ENCODE measurements around the gene VIP. TPM values are rescaled to one million over a fixed set of nuclear protein-coding genes. Genes with fewer than 3 reads are reported as not detected.

Gene VIP
- total and polyA plus RNA-seq, 12 donors = 0.22 to 28.6 (median 0.40) TPM; not detected in 2

- Histone ChIP-seq H3K9me3 (no peaks in the 10 kb centered on the region), H3K4me1 (no peaks in the 10 kb centered on the region), H3K27me3 (no peaks in the 10 kb centered on the region), H3K4me3 (no peak overlapping the region), H3K36me3 (no peaks in the 10 kb centered on the region), H3K27ac (no peak overlapping the region)
- ATAC-seq (no peak), DNase-seq (no peak)
- WGBS, 2 donors = 59 to 68% methylated on average over 1 of the region's 1 CpG
- intact Hi-C loops (cut with DNase I) = no loop called here
- no peak for TF ChIP-seq CTCF (IDR thresholded peaks at IDR 0.05)
These were observed 1.3 kb upstream of the VIP start for GRCh38 chr6:152749336-152749735.

- no peak for TF ChIP-seq CTCF (IDR thresholded peaks at IDR 0.05)
- no peak for DNase-seq
- WGBS, 2 donors = 80 to 83% methylated on average over 3 of the region's 3 CpGs
- Histone ChIP-seq H3K4me3 (no peak overlapping the region), H3K36me3 (no peaks in the 10 kb centered on the region), H3K9me3 (no peaks in the 10 kb centered on the region), H3K4me1 (no peaks in the 10 kb centered on the region), H3K27me3 (peaks cover 0 to 7% (median 0%) of the 10 kb centered on the region in 7 donors), H3K27ac (no peak overlapping the region)
- no peak for ATAC-seq
- intact Hi-C loops (cut with DNase I) = no loop called here
These were observed 14.7 kb downstream of the VIP start for GRCh38 chr6:152765331-152765730.

DNA sequence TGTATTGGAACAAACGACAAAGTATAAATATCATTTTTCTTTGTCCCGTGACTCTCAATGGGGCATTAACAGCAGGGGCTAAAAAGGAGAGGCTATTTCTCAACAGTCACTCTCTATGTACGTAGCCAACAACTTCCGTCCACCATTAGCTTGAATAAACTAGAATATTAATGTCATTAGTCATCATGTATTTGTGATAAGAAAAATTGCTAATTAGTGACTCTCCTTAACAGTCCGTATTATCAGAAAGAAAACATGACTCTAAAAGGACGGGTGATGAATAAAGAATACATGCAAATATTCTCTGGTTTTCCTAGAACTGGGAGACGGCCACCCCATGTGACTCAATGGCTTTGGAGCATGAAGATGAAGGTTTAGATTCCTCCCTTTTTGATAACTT, 18.6 kb downstream of the VIP start:
- intact Hi-C loops (cut with DNase I) = no loop called here
- WGBS, 2 donors = 82 to 86% methylated on average over 7 of the region's 7 CpGs
- no peaks in the 10 kb centered on the region for H3K4me1 ChIP-seq
- no peak overlapping the region for H3K4me3 ChIP-seq
- no peaks in the 10 kb centered on the region for H3K36me3 ChIP-seq
- TF ChIP-seq CTCF (IDR thresholded peaks at IDR 0.05) = no peak
- DNase-seq = no peak
- H3K9me3 ChIP-seq = no peaks in the 10 kb centered on the region
- no peak overlapping the region for H3K27ac ChIP-seq
- ATAC-seq = no peak
- peaks cover 0 to 7% (median 0%) of the 10 kb centered on the region in 7 donors for H3K27me3 ChIP-seq

DNA sequence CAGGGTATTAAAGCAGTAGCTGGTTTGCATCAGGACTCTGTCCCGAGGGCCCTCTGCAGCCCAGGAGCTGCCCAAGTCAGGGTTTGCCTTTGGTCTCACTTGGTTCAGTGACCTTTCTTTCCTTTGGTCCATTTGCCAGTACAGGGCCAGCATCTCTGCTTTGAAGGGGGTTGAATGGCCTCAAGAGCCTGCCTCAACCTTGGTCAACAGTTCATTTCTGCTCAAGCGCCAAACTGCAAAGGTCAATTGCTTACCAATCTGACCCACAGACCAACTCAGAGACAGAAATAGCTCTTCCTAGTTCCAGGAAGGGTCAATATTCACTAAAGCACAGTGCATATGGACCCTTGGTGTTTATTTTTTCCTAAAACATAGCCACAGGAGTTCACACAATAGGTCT, 19.4 kb downstream of the VIP start:
- TF ChIP-seq CTCF (IDR thresholded peaks at IDR 0.05) = no peak
- Histone ChIP-seq H3K27me3 (peaks cover 0 to 7% (median 0%) of the 10 kb centered on the region in 7 donors), H3K4me1 (no peaks in the 10 kb centered on the region), H3K36me3 (no peaks in the 10 kb centered on the region), H3K9me3 (no peaks in the 10 kb centered on the region), H3K27ac (no peak overlapping the region), H3K4me3 (no peak overlapping the region)
- WGBS, 2 donors = 79 to 87% methylated on average over 2 of the region's 2 CpGs
- ATAC-seq (no peak), DNase-seq (no peak)
- intact Hi-C loops (cut with DNase I) = no loop called here

Measured in heart right ventricle (tissue), 16 donors.